Pancreas (tissue), 10 donors: Measurements from ENCODE around the gene POLA1. TPM values are rescaled to one million over a fixed set of nuclear protein-coding genes. Genes with fewer than 3 reads are reported as not detected.

ENCODE experiments used
- ATAC-seq, 4 donors: fragments of 200-7000 bp; cut with Tn5 transposase; one replicate each; pipeline versions ENCODE4 v1.8.0 to v1.9.1; 2020; ENCODE audit warnings: mild to moderate bottlenecking in 4 of 4, moderate library complexity in 4 of 4
- DNase-seq, 6 donors: peaks; one replicate each; pipeline ENCODE4 v3.0.0-alpha.2; 2020
- FAIRE-seq: peaks from 2 replicates; lab custom pipeline; 2012; peaks lifted over from hg19 to GRCh38; lab: Jason Lieb, UNC
- H3K27ac ChIP-seq, 4 donors: fragments of 200-600 bp; sonication (generic); 1 replicate in 3 of 4; 2 replicates in 1 of 4; pipeline versions ENCODE4 v1.5.0 to v1.8.0; 2020
- H3K27me3 ChIP-seq, 4 donors: fragments of 200-600 bp; one replicate each; pipeline ENCODE4 v1.8.0; 2021
- H3K36me3 ChIP-seq, 3 donors: fragments of 200-600 bp; sonication (generic) in 1 of 3; one replicate each; pipeline versions ENCODE4 v1.5.0 to v1.8.0; 2020 to 2021
- H3K4me1 ChIP-seq, 3 donors: fragments of 200-600 bp; one replicate each; pipeline ENCODE4 v1.8.0; 2021
- H3K4me3 ChIP-seq, 4 donors: fragments of 200-600 bp; sonication (generic) in 2 of 4; one replicate each; pipeline versions ENCODE4 v1.5.0 to v1.8.0; 2020 to 2021
- H3K9me3 ChIP-seq, 4 donors: fragments of 200-600 bp; one replicate each; pipeline ENCODE4 v1.8.0; 2021
- CTCF ChIP-seq, 4 donors: fragments of 200-600 bp; sonication (generic) in 3 of 4; IDR thresholded peaks; one replicate each; pipeline versions ENCODE4 v1.5.0 to v1.8.0; 2021; ENCODE audit warnings: antibody characterized with exemption in 4 of 4
- WGBS, 2 donors: extraction: QIAGEN DNeasy Blood & Tissue Kit; methylation state at CpG; one replicate each; pipeline ENCODE4 v1.1.7; 2013; 5-methylcytosine and 5-hydroxymethylcytosine counted together
- intact Hi-C, 3 donors: fragments of 100-400 bp; cut with DNase I; formaldehyde crosslinking; loops; one replicate each; pipeline versions ENCODE4 v1.11.1 to v1.14.2; 2022
- polyA plus RNA-seq, 2 donors: library from polyadenylated mRNA; stranded (reverse); fragments of 200-250 nt; gene quantifications; one replicate each; pipeline ENCODE4 v1.2.3, GENCODE V29; 2013
- total RNA-seq, 6 donors: library from RNA; stranded (reverse); fragmentation: NEBNext Ultra II Directional in 4 of 6; extraction: Animal tissue kit (Norgen Biotek cat#: 25700) in 4 of 6; gene quantifications; one replicate each; pipeline versions ENCODE4 v1.2.1 to v1.2.4, GENCODE V29; 2021 to 2023
- donor health status: healthy with polysubstance abuse.
- donor health status: DM: no; HTN: no; CAD: no; lungs with moderate emphysema.
- donor health status: DM: no; HTN: no; CAD: no.
- donor health status: control.
- donor health status: control.
- donor health status: Bipolar disorder and iron deficiency.
- donor health status: DM: yes; HTN: yes; CAD: no.
- donor health status: DM: no; HTN: no; CAD: no.
- donor health status: DM: no; HTN: no; CAD: no.
- donor health status: DM: yes; HTN: yes; CAD: no.

Gene POLA1
- total and polyA plus RNA-seq, 8 donors = 1.4 to 6.1 (median 4.4) TPM

GRCh38 chrX:25005034-25005381 lies 311.3 kb downstream of the POLA1 start:
- Histone ChIP-seq H3K27me3 (peaks cover 0 to 46% (median 10%) of the 10 kb centered on the region in 4 donors), H3K4me1 (peaks cover 0 to 5% (median 2%) of the 10 kb centered on the region in 3 donors), H3K36me3 (no peaks in the 10 kb centered on the region), H3K4me3 (peak overlapping the region in 2 of 4 donors; percentile 13 to 31), H3K27ac (no peak overlapping the region), H3K9me3 (no peaks in the 10 kb centered on the region)
- no peak for DNase-seq
- FAIRE-seq = no peak
- intact Hi-C loops = no loop called here
- TF ChIP-seq CTCF (IDR thresholded peaks at IDR 0.05) = no peak
- 3 to 21% methylated on average over 23 of the region's 23 CpGs for WGBS, 2 donors
- no peak for ATAC-seq

GRCh38 chrX:25005382-25006185 lies 311.9 kb downstream of the POLA1 start:
- H3K9me3 ChIP-seq = no peaks in the 10 kb centered on the region
- DNase-seq = peak in 1 of 6 donors; percentile 70
- WGBS, 2 donors = 4 to 16% methylated on average over 60 to 72 of the region's 72 CpGs
- intact Hi-C loops = no loop called here
- H3K4me3 ChIP-seq = peak overlapping the region in 2 of 4 donors; percentile 13 to 31
- no peak for FAIRE-seq
- H3K4me1 ChIP-seq = peaks cover 0 to 5% (median 2%) of the 10 kb centered on the region in 3 donors
- ATAC-seq = peak in 1 of 4 donors; percentile 11
- peaks cover 0 to 47% (median 10%) of the 10 kb centered on the region in 4 donors for H3K27me3 ChIP-seq
- no peaks in the 10 kb centered on the region for H3K36me3 ChIP-seq
- no peak for TF ChIP-seq CTCF (IDR thresholded peaks at IDR 0.05)
- no peak overlapping the region for H3K27ac ChIP-seq

GRCh38 chrX:25006586-25007058 lies 312.9 kb downstream of the POLA1 start:
- Histone ChIP-seq H3K27me3 (peaks cover 0 to 58% (median 10%) of the 10 kb centered on the region in 4 donors), H3K27ac (no peak overlapping the region), H3K9me3 (no peaks in the 10 kb centered on the region), H3K4me3 (peak overlapping the region in 1 of 4 donors; percentile 10), H3K4me1 (peaks cover 0 to 5% (median 2%) of the 10 kb centered on the region in 3 donors), H3K36me3 (no peaks in the 10 kb centered on the region)
- DNase-seq = no peak
- no peak for TF ChIP-seq CTCF (IDR thresholded peaks at IDR 0.05)
- FAIRE-seq = no peak
- intact Hi-C loops = no loop called here
- WGBS, 2 donors = 24 to 25% methylated on average over 7 of the region's 7 CpGs
- ATAC-seq = no peak

GRCh38 chrX:25007059-25008053 lies 313.6 kb downstream of the POLA1 start:
- intact Hi-C loops = no loop called here
- Histone ChIP-seq H3K4me3 (peak overlapping the region in 1 of 4 donors; percentile 10), H3K9me3 (no peaks in the 10 kb centered on the region), H3K36me3 (no peaks in the 10 kb centered on the region), H3K4me1 (peaks cover 0 to 5% (median 2%) of the 10 kb centered on the region in 3 donors), H3K27me3 (peaks cover 0 to 65% (median 10%) of the 10 kb centered on the region in 4 donors), H3K27ac (no peak overlapping the region)
- 8 to 19% methylated on average over 47 to 63 of the region's 64 CpGs for WGBS, 2 donors
- TF ChIP-seq CTCF (IDR thresholded peaks at IDR 0.05) = no peak
- DNase-seq (peak in 1 of 6 donors; percentile 69), FAIRE-seq (no peak), ATAC-seq (peak in 1 of 4 donors; percentile 30)
